ACC112 (cell line): ENCODE measurements around the gene FLNB.

Experiments
- H2AFZ ChIP-seq: fragments of 200-600 bp; sonication (generic); one replicate; pipeline ENCODE4 v1.6.0; 2017; ENCODE audit warnings: antibody characterized with exemption, low read length; ENCODE audit not compliant: unreplicated experiment
- H3K27ac ChIP-seq: fragments of 200-600 bp; sonication (generic); 2 replicates; pipeline ENCODE4 v1.5.1; 2014; ENCODE audit warnings: low read depth, mild to moderate bottlenecking, antibody characterized with exemption, low read length, moderate library complexity
- H3K27me3 ChIP-seq: fragments of 200-600 bp; sonication (generic); 2 replicates; pipeline ENCODE4 v1.6.1; 2014; ENCODE audit warnings: mild to moderate bottlenecking, antibody characterized with exemption, low read length, moderate library complexity, mixed read lengths; ENCODE audit not compliant: insufficient read depth
- H3K36me3 ChIP-seq: fragments of 200-600 bp; sonication (generic); 2 replicates; pipeline ENCODE4 v1.6.1; 2016; ENCODE audit warnings: mild to moderate bottlenecking, antibody characterized with exemption, low read length, moderate library complexity, mixed read lengths; ENCODE audit not compliant: insufficient read depth
- H3K4me1 ChIP-seq: fragments of 200-600 bp; sonication (generic); one replicate; pipeline ENCODE4 v1.6.1; 2016; ENCODE audit warnings: low read length, mixed read lengths; ENCODE audit not compliant: insufficient read depth, unreplicated experiment, control insufficient read depth
- H3K4me3 ChIP-seq: fragments of 200-600 bp; sonication (generic); 2 replicates; pipeline ENCODE4 v1.5.1; 2014; ENCODE audit warnings: mild to moderate bottlenecking, low read depth, low read length
- H3K79me2 ChIP-seq: fragments of 200-600 bp; sonication (generic); one replicate; pipeline ENCODE4 v1.6.0; 2016; ENCODE audit warnings: low read length; ENCODE audit not compliant: control insufficient read depth, unreplicated experiment, insufficient read depth

Gene FLNB

GRCh38 chr3:58021072-58021959 is 13.1 kb downstream of the FLNB start:
- H3K27me3 ChIP-seq, result no peaks in the 10 kb centered on the region
- no peak overlapping the region for H3K4me3 ChIP-seq
- no peak overlapping the region for H2AFZ ChIP-seq
- no peak overlapping the region for H3K27ac ChIP-seq
- peaks cover 92% of the 10 kb centered on the region for H3K79me2 ChIP-seq
- peaks cover 22% of the 10 kb centered on the region for H3K4me1 ChIP-seq
- no peaks in the 10 kb centered on the region for H3K36me3 ChIP-seq

- Histone ChIP-seq H2AFZ (no peak overlapping the region), H3K27ac (no peak overlapping the region), H3K27me3 (no peaks in the 10 kb centered on the region), H3K36me3 (no peaks in the 10 kb centered on the region), H3K4me1 (peaks cover 26% of the 10 kb centered on the region), H3K4me3 (no peak overlapping the region), H3K79me2 (peaks cover 92% of the 10 kb centered on the region)
Measured at GRCh38 chr3:58021962-58022361, 13.7 kb downstream of the FLNB start.

DNA sequence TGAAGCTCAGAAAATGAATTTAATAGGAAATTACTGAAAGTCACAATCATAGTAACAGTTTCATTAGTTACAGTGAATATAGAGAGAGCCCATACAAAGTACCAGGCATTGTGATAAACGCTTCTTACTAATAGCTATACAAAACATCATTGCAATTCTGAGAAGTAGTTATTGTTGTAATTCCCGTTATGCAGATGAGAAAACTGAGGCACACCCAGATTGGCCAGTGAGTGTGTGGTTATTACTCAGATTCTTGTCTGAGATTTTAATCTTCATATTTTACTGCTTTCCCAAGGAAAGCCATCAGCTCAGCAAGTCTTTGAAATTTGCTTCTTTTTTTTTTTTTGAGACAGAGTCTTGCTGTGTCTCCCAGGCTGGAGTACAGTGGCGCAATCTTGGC is 14.3 kb downstream of the FLNB start:
- H3K4me1 ChIP-seq, result peaks cover 24% of the 10 kb centered on the region
- no peaks in the 10 kb centered on the region for H3K27me3 ChIP-seq
- no peak overlapping the region for H3K27ac ChIP-seq
- no peak overlapping the region for H2AFZ ChIP-seq
- H3K79me2 ChIP-seq, result peaks cover 93% of the 10 kb centered on the region
- H3K4me3 ChIP-seq, result no peak overlapping the region
- H3K36me3 ChIP-seq, result no peaks in the 10 kb centered on the region

GRCh38 chr3:58023531-58023930 is 15.3 kb downstream of the FLNB start:
- Histone ChIP-seq H3K79me2 (peaks cover 95% of the 10 kb centered on the region), H3K27me3 (no peaks in the 10 kb centered on the region), H3K4me3 (no peak overlapping the region), H3K27ac (no peak overlapping the region), H2AFZ (no peak overlapping the region), H3K4me1 (peaks cover 22% of the 10 kb centered on the region), H3K36me3 (no peaks in the 10 kb centered on the region)

- Histone ChIP-seq H3K4me3 (no peak overlapping the region), H2AFZ (no peak overlapping the region), H3K4me1 (peaks cover 19% of the 10 kb centered on the region), H3K36me3 (no peaks in the 10 kb centered on the region), H3K27me3 (no peaks in the 10 kb centered on the region), H3K79me2 (peaks cover 94% of the 10 kb centered on the region), H3K27ac (no peak overlapping the region)
Measured at GRCh38 chr3:58025406-58025805, 17.2 kb downstream of the FLNB start.

GRCh38 chr3:58025837-58026569 is 17.8 kb downstream of the FLNB start:
- Histone ChIP-seq H3K36me3 (no peaks in the 10 kb centered on the region), H3K4me1 (peaks cover 18% of the 10 kb centered on the region), H2AFZ (no peak overlapping the region), H3K4me3 (no peak overlapping the region), H3K27ac (no peak overlapping the region), H3K27me3 (no peaks in the 10 kb centered on the region), H3K79me2 (peaks cover 94% of the 10 kb centered on the region)

DNA sequence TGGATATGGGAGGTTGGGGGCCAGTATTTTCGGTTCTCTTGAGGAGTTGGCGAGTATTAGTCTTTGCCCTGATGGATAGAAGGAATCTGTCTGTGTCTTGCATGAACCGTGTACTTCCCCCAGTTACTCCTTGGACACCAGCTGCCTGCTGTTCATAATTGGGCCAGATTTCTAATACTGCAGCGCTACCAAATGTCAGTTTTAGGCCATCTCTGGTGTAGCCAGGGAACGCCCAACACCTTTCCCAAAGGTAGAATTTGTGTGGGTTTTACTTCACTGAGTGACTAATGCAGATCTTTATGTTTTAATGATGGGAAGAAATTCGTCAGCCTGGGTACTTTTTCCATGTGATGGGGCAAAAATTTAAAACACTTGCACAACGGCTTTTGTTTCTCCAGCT is 18.4 kb downstream of the FLNB start:
- Histone ChIP-seq H3K27ac (no peak overlapping the region), H3K4me3 (no peak overlapping the region), H2AFZ (no peak overlapping the region), H3K4me1 (peaks cover 19% of the 10 kb centered on the region), H3K36me3 (no peaks in the 10 kb centered on the region), H3K79me2 (peaks cover 89% of the 10 kb centered on the region), H3K27me3 (no peaks in the 10 kb centered on the region)

DNA sequence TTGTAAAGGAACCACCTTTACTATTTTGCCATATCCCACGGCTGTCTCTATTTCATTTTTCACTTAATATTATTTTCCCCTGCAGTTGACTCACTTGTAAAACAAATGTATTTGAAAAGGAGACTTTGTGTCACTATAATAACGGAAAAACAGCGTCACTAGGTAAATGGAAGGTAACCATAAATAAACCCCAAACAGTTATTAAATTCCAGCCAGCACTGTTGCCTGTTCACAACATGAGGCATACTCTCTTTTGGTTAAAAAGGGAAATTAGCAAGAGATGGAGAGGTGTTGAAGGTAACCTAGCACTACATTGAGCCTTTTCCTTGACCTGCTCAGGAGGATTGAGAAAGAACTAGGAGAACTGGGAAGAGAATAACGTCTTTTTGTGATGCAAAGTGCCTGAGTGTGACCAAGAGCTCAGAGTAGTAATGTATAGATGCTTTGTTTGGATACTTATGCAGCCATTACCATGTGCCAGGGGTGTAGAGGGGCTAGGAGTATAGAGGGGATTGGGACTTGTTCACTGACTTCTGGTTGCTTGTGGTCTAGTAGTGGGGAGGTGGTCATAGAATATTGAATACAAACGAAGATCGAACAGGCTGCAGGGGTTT is 19.6 kb downstream of the FLNB start:
- peaks cover 89% of the 10 kb centered on the region for H3K79me2 ChIP-seq
- peaks cover 29% of the 10 kb centered on the region for H3K4me1 ChIP-seq
- H3K27me3 ChIP-seq, result no peaks in the 10 kb centered on the region
- no peaks in the 10 kb centered on the region for H3K36me3 ChIP-seq
- no peak overlapping the region for H3K4me3 ChIP-seq
- no peak overlapping the region for H3K27ac ChIP-seq
- no peak overlapping the region for H2AFZ ChIP-seq

DNA sequence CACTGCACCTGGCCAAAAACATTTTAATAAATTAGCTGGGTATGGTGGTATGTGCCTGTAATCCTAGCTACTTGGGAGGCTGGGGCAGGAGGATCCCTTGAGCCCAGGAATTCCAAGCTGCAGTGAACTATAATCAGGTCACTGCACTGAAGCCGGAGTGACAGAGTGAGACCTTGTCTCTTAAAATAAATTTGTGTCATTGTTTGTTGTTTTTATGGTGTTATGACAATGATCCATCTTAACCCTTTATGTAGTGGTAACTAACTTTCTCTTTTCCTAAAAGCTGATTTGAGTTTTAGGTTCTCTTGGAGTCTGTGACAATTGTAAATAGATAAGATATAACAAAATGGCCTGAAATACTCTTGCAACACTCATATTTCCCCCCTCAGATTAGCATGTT is 20.7 kb downstream of the FLNB start:
- Histone ChIP-seq H3K79me2 (peaks cover 90% of the 10 kb centered on the region), H3K36me3 (no peaks in the 10 kb centered on the region)

DNA sequence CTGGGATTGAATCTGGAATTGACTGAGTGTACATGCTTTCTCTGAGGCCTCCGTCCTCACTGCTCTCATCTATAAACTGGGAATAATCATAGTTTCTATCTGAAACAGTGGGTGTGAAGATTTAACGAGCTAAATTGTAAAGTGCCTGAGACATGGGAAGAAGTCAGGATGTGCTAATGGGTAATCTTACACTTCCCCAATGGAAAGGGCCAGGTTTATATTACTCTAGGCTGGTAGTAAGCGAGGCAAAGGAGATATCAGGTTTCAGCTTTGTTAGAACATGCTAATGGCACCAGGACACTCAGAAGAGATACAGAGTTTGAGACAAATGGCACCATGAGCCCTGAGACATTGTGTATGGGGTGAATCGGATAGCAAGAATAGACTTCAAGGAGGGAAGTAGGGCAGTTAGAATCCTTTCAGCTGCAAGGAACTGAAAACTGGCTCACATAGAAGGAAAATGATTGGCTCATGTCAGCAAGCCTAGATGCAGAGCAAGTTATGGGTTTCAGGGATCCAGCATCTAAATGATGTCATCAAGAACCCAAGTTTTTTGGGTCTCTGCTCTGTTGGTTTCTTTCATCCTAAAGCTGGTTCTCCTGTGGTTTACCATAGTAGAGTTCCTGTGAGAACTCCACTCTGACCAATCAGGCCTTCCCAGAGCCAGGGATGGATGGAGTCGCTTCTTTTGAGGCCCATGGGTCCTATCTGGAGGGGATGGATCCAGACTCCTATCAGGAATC is 21.8 kb downstream of the FLNB start:
- Histone ChIP-seq H3K36me3 (no peaks in the 10 kb centered on the region), H3K27ac (no peak overlapping the region), H3K4me3 (no peak overlapping the region), H3K4me1 (peaks cover 21% of the 10 kb centered on the region), H3K27me3 (no peaks in the 10 kb centered on the region), H2AFZ (no peak overlapping the region), H3K79me2 (peaks cover 91% of the 10 kb centered on the region)

More for the DNA sequence above, 20.7 kb downstream of the FLNB start:
- H3K27ac ChIP-seq, result no peak overlapping the region
- H3K27me3 ChIP-seq, result no peaks in the 10 kb centered on the region
- no peak overlapping the region for H2AFZ ChIP-seq
- H3K4me1 ChIP-seq, result peaks cover 24% of the 10 kb centered on the region
- no peak overlapping the region for H3K4me3 ChIP-seq
